ENCODE data around the gene DOK4.

DNA sequence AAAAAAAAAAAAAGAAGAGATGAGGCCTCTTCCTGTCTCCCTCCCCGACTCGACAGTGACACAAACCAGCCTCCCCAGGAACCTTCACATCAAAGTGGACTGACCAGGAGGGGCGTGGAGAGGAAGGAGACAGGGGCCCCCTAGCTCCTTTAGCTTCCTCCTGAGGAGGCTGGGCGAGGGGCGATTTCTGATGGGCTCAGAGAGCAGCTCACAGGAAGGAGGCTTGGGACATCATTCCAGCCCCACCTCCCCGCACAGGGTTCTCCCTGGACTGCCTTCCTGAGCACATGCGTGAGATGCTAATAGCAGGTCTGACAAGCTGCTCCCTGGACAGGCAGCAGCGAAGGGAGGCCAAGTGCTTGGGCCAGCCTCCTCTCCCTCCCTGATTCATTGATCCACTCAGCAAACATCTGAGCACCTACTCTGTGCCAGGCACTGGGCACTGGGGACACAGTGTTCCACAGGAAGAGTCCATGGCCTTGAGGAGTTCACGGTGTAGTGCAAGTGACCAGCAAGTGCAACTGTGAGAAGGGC is 14.4 kb upstream of the DOK4 start:
- TF ChIP-seq POLR2AphosphoS5 (IDR thresholded peaks at IDR 0.05; ENCODE audit: borderline replicate concordance, low read depth, low read length) = no peak
- no peak for TF ChIP-seq EZH2 (IDR thresholded peaks at IDR 0.05)
